Mucosa of descending colon (tissue), 3 donors: ENCODE results near the gene MRPS5. TPM values are rescaled to one million over a fixed set of nuclear protein-coding genes. Genes with fewer than 3 reads are reported as not detected.

ENCODE experiments used
- ATAC-seq: fragments of 200-7000 bp; cut with Tn5 transposase; one replicate; pipeline ENCODE4 v1.9.1; 2020; ENCODE audit warnings: mild to moderate bottlenecking, moderate library complexity
- DNase-seq, 3 donors: peaks; one replicate each; pipeline ENCODE4 v3.0.0-alpha.2; 2020
- H3K36me3 ChIP-seq: fragments of 200-600 bp; one replicate; pipeline ENCODE4 v1.8.0; 2021; ENCODE audit warnings: low read depth, mild to moderate bottlenecking
- H3K4me1 ChIP-seq: fragments of 200-600 bp; one replicate; pipeline ENCODE4 v1.8.0; 2021; ENCODE audit warnings: low read depth, mild to moderate bottlenecking
- H3K4me3 ChIP-seq: fragments of 200-600 bp; one replicate; pipeline ENCODE4 v1.8.0; 2021; ENCODE audit warnings: mild to moderate bottlenecking
- H3K9me3 ChIP-seq: fragments of 200-600 bp; one replicate; pipeline ENCODE4 v1.8.0; 2021; ENCODE audit warnings: mild to moderate bottlenecking
- intact Hi-C, 2 donors: fragments of 100-400 bp; cut with DNase I in 1 of 2; cut with micrococcal nuclease in 1 of 2; formaldehyde crosslinking; loops; one replicate each; pipeline versions ENCODE4 v1.11.0 to v1.11.1; 2022; cut with DNase I, micrococcal nuclease
- total RNA-seq, 3 donors: library from RNA; stranded (reverse); fragmentation: NEBNext Ultra II Directional in 2 of 3; extraction: Animal tissue kit (Norgen Biotek cat#: 25700) in 2 of 3; gene quantifications; one replicate each; pipeline versions ENCODE4 v1.2.1 to v1.2.4, GENCODE V29; 2021 to 2023
- TF ChIP-seq, protein P1 (sequence below): fragments of 200-600 bp; IDR thresholded peaks from one replicate; pipeline ENCODE4 v1.8.0; 2022; ENCODE audit warnings: antibody characterized with exemption, mild to moderate bottlenecking
- donor health status: DM: no; HTN: no; CAD: no; lungs with moderate emphysema.
- donor health status: DM: no; HTN: no; CAD: no.
- donor health status: DM: no; HTN: yes; CAD: no.

MRPS5 gene
- total RNA-seq, 3 donors from 2014 or later = 65.1 to 69.6 (median 68.6) TPM

DNA sequence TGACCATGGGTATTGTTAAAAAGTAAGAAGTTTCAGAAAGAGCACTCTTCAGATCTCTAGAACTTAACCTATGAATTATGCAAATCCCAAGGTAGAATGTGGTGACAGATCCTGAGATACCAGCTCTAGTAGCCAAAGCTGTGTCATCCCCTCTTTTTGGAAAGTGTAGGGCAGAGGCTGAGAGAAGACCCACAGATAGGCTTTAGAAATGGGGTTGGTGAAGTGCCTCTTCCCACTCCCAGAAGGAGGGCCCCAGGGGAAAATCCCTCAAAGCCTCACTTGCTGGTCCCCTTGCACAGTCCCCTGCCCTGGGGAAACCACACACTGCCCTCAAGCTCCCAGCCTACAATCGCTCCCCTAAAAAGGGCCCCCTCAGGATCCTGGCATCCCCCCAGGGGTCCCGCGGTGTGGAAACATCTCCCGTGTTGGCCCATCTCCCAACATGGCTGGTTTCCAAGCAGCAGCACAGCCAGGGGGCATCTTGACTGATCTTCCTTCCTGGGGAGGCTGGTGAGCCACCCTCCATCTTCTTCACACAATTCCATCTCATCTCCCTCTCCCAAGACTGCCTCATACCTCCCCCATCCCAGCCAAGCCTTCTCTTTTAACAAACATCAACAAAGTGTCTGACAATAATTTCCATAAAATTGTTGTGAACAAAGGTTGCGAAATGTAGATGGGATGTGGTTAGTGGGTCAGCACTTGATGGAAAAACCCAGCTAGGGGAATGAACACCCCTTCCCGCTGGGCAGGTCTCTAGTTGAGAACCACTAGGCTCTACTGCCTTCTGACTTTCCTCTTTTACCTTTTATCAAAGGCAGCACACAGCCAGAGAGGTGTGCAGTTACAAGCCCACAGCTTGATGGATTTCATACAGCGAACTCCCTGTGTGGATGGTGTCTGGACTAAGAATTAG is 71.0 kb downstream of the MRPS5 start:
- ATAC-seq = no peak

DNA sequence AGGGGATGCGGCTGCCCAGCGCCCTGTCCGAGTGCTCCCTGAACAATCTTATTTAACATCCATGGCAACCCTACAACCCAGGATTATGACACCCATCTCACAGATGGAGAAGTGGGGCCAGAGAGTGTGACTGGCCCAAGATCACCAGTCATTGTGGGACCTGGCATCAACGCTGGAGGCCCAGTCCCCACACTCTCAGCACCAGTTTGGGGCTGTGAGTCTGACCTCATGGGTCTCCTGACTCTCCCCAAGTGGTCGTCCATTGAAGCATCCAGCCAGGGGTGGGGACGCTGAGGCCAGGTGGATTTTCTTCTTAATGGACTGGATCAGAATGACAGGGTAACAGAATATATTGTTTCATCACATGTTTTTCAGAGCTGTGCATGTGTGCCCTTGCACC is 71.6 kb downstream of the MRPS5 start:
- no peak for DNase-seq
- intact Hi-C loops = no loop called here

More for the DNA sequence above, 71.0 kb downstream of the MRPS5 start:
- no peaks in the 10 kb centered on the region for H3K36me3 ChIP-seq
- no peak for DNase-seq
- no peaks in the 10 kb centered on the region for H3K4me1 ChIP-seq
- H3K4me3 ChIP-seq = no peak overlapping the region
- TF ChIP-seq, protein P1, sequence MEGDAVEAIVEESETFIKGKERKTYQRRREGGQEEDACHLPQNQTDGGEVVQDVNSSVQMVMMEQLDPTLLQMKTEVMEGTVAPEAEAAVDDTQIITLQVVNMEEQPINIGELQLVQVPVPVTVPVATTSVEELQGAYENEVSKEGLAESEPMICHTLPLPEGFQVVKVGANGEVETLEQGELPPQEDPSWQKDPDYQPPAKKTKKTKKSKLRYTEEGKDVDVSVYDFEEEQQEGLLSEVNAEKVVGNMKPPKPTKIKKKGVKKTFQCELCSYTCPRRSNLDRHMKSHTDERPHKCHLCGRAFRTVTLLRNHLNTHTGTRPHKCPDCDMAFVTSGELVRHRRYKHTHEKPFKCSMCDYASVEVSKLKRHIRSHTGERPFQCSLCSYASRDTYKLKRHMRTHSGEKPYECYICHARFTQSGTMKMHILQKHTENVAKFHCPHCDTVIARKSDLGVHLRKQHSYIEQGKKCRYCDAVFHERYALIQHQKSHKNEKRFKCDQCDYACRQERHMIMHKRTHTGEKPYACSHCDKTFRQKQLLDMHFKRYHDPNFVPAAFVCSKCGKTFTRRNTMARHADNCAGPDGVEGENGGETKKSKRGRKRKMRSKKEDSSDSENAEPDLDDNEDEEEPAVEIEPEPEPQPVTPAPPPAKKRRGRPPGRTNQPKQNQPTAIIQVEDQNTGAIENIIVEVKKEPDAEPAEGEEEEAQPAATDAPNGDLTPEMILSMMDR = no peak
- no peaks in the 10 kb centered on the region for H3K9me3 ChIP-seq
- intact Hi-C loops = no loop called here

DNA sequence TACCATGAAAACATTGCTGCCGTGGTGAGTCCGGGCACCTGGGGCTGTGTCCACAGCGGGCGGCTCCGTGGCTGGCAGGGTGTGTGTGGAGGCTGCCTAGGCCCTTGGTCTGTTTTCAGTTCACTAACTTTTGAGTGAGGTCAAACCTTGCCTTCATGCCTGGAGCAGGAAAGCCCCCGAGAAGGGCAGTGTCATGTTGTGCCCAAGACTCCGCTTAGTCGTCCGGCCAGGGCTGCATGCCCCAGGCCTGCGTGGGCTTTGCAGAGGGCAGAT is 72.0 kb downstream of the MRPS5 start:
- ATAC-seq (no peak), DNase-seq (no peak)
- Histone ChIP-seq H3K9me3 (no peaks in the 10 kb centered on the region), H3K36me3 (no peaks in the 10 kb centered on the region), H3K4me1 (no peaks in the 10 kb centered on the region), H3K4me3 (no peak overlapping the region)
- TF ChIP-seq, protein P1 = no peak
- intact Hi-C loops = no loop called here

More for the DNA sequence above, 71.6 kb downstream of the MRPS5 start:
- Histone ChIP-seq H3K4me1 (no peaks in the 10 kb centered on the region), H3K36me3 (no peaks in the 10 kb centered on the region), H3K4me3 (no peak overlapping the region), H3K9me3 (no peaks in the 10 kb centered on the region)
- TF ChIP-seq, protein P1 = no peak
- ATAC-seq = no peak

DNA sequence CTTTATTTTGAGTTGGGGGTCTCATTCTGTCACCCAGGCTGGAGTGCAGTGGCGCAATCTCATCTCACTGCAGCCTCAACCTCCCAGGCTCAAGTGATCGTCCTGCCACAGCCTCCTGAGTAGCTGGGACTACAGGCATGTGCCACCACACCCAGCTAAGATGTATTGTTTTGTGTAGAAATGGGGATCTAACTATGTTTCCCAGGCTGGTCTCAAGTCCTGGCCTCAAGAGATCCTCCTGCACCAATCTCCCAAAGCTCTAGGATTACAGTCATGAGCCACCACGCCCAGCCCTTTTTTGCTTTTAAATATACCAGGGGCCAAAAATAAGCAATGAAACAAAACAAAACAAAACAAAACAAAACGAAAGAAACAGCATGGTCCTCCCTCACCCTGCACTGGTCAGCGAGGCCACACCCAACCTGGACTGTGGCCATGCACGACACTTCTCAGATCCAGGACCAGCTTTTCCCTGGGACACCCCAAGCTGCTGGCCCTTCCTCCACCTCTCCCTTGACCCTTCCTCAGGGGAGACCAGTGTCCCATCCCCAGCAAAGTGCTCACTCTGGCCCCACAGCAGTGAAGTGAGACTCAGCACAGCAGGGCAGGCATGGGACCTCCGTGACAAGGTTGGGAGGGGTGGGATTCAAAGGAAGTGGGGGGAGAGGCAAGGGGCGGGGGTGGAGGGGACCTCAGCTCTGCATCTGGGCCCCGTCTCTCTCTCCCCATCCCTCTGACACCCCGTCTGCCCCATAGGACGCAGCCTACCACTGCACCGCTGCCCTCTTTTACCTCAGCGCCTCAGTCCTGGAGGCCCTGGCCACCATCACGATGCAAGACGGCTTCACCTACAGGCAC is 72.6 kb downstream of the MRPS5 start:
- no peak overlapping the region for H3K4me3 ChIP-seq
- TF ChIP-seq, protein P1 = no peak
- no peaks in the 10 kb centered on the region for H3K4me1 ChIP-seq
- H3K9me3 ChIP-seq = no peaks in the 10 kb centered on the region
- no peaks in the 10 kb centered on the region for H3K36me3 ChIP-seq
- intact Hi-C loops = no loop called here
- DNase-seq (no peak), ATAC-seq (no peak)

DNA sequence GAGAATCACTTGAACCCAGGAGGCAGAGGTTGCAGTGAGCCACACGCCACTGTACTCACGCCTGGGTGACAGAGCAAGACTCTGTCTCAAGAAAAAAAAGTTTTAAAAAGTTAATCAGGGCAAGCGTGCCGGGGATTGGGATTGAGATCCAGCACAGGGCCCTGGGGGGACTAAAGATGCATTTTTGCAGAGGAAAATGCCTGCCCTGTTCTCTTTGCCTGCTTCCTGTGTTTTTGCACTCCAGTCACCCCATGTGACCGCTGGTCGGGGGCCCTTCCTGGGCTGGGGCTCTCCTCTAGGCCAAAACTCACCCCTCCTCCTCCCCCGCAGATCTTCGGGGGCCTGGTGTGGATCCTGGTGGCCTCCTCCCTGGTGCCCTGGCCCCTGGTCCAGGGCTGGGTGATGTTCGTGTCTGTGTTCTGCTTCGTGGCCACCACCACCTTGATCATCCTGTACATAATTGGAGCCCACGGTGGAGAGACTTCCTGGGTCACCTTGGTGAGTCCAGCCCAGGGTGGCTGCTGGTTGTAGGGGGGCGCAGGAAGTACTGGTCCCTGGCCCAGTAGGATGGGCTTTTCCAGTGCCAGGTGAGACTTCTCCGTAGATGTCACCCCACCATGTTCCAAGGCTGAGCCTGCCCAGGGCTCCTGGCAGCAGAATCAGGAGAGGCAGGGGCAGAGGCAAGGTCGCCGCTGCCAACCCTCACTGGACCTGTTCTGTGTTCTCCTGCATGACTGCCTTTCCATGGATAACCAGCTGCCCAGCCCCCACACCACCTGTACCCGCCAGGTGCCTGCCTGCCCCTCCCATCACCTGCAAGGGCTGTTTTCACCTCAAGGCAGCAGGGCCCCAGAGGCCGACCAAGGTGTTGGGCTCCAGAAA is 73.7 kb downstream of the MRPS5 start:
- intact Hi-C loops = no loop called here
- Histone ChIP-seq H3K36me3 (no peaks in the 10 kb centered on the region), H3K9me3 (no peaks in the 10 kb centered on the region), H3K4me1 (no peaks in the 10 kb centered on the region), H3K4me3 (no peak overlapping the region)
- ATAC-seq (no peak), DNase-seq (no peak)
- TF ChIP-seq, protein P1 = no peak
